HepG2 (cell line): ENCODE results near the gene NKX1-2. TPM values are rescaled to one million over a fixed set of nuclear protein-coding genes. Genes with fewer than 3 reads are reported as not detected.

Source experiments
- ATAC-seq: fragments of 200-7000 bp; cut with Tn5 transposase; 3 replicates; pipeline ENCODE4 v1.9.1; 2020; ENCODE audit warnings: mild to moderate bottlenecking, moderate library complexity
- BruUV-seq: library from RNA; stranded (reverse); fragments of 400-500 nt; replicated peaks from 2 replicates; lab custom pipeline; 2021; lab: Mats Ljungman, UMichigan
- CTCF ChIA-PET: fragments of 300-600 bp; formaldehyde crosslinking; extraction: SDS; loops from one replicate; lab custom pipeline; 2021; ENCODE audit warnings: low total read pairs, inconsistent platforms, low intra/inter-chr PET ratio; lab: Yijun Ruan, JAX
- POLR2A ChIA-PET: fragments of 350-600 bp; sonication (Branson Sonifier 250); formaldehyde crosslinking; loops from one replicate; lab custom pipeline; 2020; ENCODE audit warnings: antibody characterized with exemption, inconsistent platforms; lab: Yijun Ruan, JAX
- DNase-seq: peaks from one replicate; pipeline ENCODE4 v3.0.0-alpha.2; 2015; ENCODE audit warnings: low spot score
- FAIRE-seq: peaks from 3 replicates; lab custom pipeline; 2011; peaks lifted over from hg19 to GRCh38; lab: Jason Lieb, UNC
- H2AFZ ChIP-seq: one replicate; pipeline ENCODE4 v1.6.1; 2011; ENCODE audit warnings: low read length, inconsistent platforms
- H3K27ac ChIP-seq: fragments of 300-600 bp; 3 replicates; pipeline ENCODE4 v1.8.0; 2011; ENCODE audit warnings: mixed run types, mild to moderate bottlenecking, mixed read lengths, low read length, inconsistent platforms; ENCODE audit not compliant: insufficient read depth; ENCODE audit errors: extremely low read length
- H3K27me3 ChIP-seq, 2 experiments: fragments of 200-600 bp in 1 of 2; 2 replicates in 1 of 2; 3 replicates in 1 of 2; pipeline versions ENCODE4 v1.6.0 to v1.8.0; 2011; ENCODE audit warnings: low read length in 2 of 2, mild to moderate bottlenecking in 2 of 2, moderate library complexity in 2 of 2, inconsistent platforms in 1 of 2; ENCODE audit not compliant: insufficient read depth in 2 of 2, control insufficient read depth in 1 of 2
- H3K36me3 ChIP-seq, 2 experiments: fragments of 200-600 bp in 1 of 2; replicated peaks in 1 of 2; 2 replicates in 1 of 2; 3 replicates in 1 of 2; pipeline versions ENCODE4 v1.5.1 to v1.8.0; 2011; ENCODE audit warnings: low read length in 2 of 2, inconsistent platforms in 1 of 2; ENCODE audit not compliant: insufficient read depth in 2 of 2, control insufficient read depth in 1 of 2
- H3K4me1 ChIP-seq: 2 replicates; pipeline ENCODE4 v1.5.1; 2012; ENCODE audit warnings: low read length, inconsistent platforms; ENCODE audit not compliant: insufficient read depth
- H3K4me2 ChIP-seq: 2 replicates; pipeline ENCODE4 v1.6.0; 2011; ENCODE audit warnings: low read depth, low read length, inconsistent platforms
- H3K4me3 ChIP-seq, 3 experiments: fragments of 200-600 bp in 1 of 3; sonication (generic), shearing (Covaris generic) in 1 of 3; replicated peaks in 1 of 3; 2 replicates each; pipeline ENCODE4 v1.5.1; 2011 to 2016; ENCODE audit warnings: low read length in 3 of 3, inconsistent platforms in 2 of 3, low read depth in 2 of 3, mild to moderate bottlenecking in 2 of 3, control low read depth in 1 of 3, mixed read lengths in 1 of 3; ENCODE audit not compliant: insufficient read depth in 1 of 3
- H3K79me2 ChIP-seq: one replicate; pipeline ENCODE4 v1.6.1; 2011; ENCODE audit warnings: low read length, inconsistent platforms; ENCODE audit not compliant: insufficient read depth
- H3K9ac ChIP-seq: 2 replicates; pipeline ENCODE4 v1.6.0; 2011; ENCODE audit warnings: mild to moderate bottlenecking, low read depth, low read length, inconsistent platforms; ENCODE audit not compliant: insufficient read depth
- H3K9me3 ChIP-seq: 2 replicates; pipeline ENCODE4 v1.5.1; 2012; ENCODE audit warnings: mild to moderate bottlenecking, low read length
- H4K20me1 ChIP-seq: 2 replicates; pipeline ENCODE4 v1.6.0; 2011; ENCODE audit warnings: inconsistent platforms, mild to moderate bottlenecking, low read length, moderate library complexity; ENCODE audit not compliant: insufficient read depth
- BRCA1 ChIP-seq: sonication (generic); formaldehyde crosslinking; IDR thresholded peaks from 2 replicates; pipeline ENCODE4 v1.4.0; 2020; ENCODE audit warnings: missing genetic modification reagents
- ELK4 ChIP-seq: sonication (generic); formaldehyde crosslinking; IDR thresholded peaks from 2 replicates; pipeline ENCODE4 v1.9.0; 2021; ENCODE audit warnings: missing genetic modification reagents, borderline replicate concordance
- HDAC2 ChIP-seq: sonication (generic); formaldehyde crosslinking; IDR thresholded peaks from 2 replicates; pipeline ENCODE4 v1.4.0; 2020; ENCODE audit warnings: missing genetic modification reagents
- HNRNPL ChIP-seq: fragments of 200-400 bp; formaldehyde crosslinking; IDR thresholded peaks from 2 replicates; pipeline ENCODE4 v1.6.1; 2017; ENCODE audit warnings: mild to moderate bottlenecking, low read depth, low read length
- MAFF ChIP-seq: IDR thresholded peaks from 2 replicates; pipeline ENCODE4 v1.6.1; 2011; ENCODE audit warnings: low read depth, low read length, improper control_type of control experiment
- NFE2L1 ChIP-seq: sonication (generic); formaldehyde crosslinking; IDR thresholded peaks from 2 replicates; pipeline ENCODE4 v1.4.0; 2020; ENCODE audit warnings: missing genetic modification reagents, mild to moderate bottlenecking, borderline replicate concordance
- PITX1 ChIP-seq: sonication (generic); formaldehyde crosslinking; IDR thresholded peaks from 2 replicates; pipeline ENCODE4 v1.5.1; 2020; ENCODE audit warnings: mild to moderate bottlenecking, missing genetic modification reagents
- POLR2G ChIP-seq: fragments of 200-400 bp; formaldehyde crosslinking; IDR thresholded peaks from 2 replicates; pipeline ENCODE4 v1.6.1; 2018; ENCODE audit warnings: mild to moderate bottlenecking, low read depth, low read length, moderate library complexity
- PPARG ChIP-seq: conservative IDR thresholded peaks from 2 replicates; pipeline ENCODE4 v1.6.1; 2016; ENCODE audit warnings: missing biosample characterization, missing genetic modification reagents
- RAD51 ChIP-seq: fragments of 450-650 bp; IDR thresholded peaks from 2 replicates; pipeline ENCODE4 v1.6.1; 2016; ENCODE audit warnings: borderline replicate concordance
- REL ChIP-seq: sonication (generic); formaldehyde crosslinking; conservative IDR thresholded peaks from 2 replicates; pipeline ENCODE4 v1.8.0; 2022; ENCODE audit warnings: mild to moderate bottlenecking, missing genetic modification reagents, moderate library complexity
- ZC3H13 ChIP-seq: sonication (generic); formaldehyde crosslinking; IDR thresholded peaks from 2 replicates; pipeline ENCODE4 v1.8.1; 2023; ENCODE audit warnings: mild to moderate bottlenecking, missing genetic modification reagents, moderate library complexity
- ZNF256 ChIP-seq: sonication (generic); formaldehyde crosslinking; conservative IDR thresholded peaks from 2 replicates; pipeline ENCODE4 v1.4.0; 2020; ENCODE audit warnings: missing genetic modification reagents
- ZNF563 ChIP-seq: sonication (generic); formaldehyde crosslinking; IDR thresholded peaks from 2 replicates; pipeline ENCODE4 v1.8.0; 2022; ENCODE audit warnings: mild to moderate bottlenecking, moderate library complexity, missing genetic modification reagents
- ZNF782 ChIP-seq: sonication (generic); formaldehyde crosslinking; IDR thresholded peaks from 2 replicates; pipeline ENCODE4 v1.4.0; 2020; ENCODE audit warnings: missing genetic modification reagents, mild to moderate bottlenecking, borderline replicate concordance
- WGBS: methylation state at CpG from one replicate; pipeline ENCODE4 v1.1.6; 2017; ENCODE audit warnings: low lambda C conversion rate; 5-methylcytosine and 5-hydroxymethylcytosine counted together
- in situ Hi-C: cut with HindIII; loops from 2 replicates; pipeline ENCODE4 v1.10.0; 2017; ENCODE audit warnings: low pct_unique_long_range_greater_than_20kb; ENCODE audit not compliant: extremely low pct_ligation_motif_present
- intact Hi-C: fragments of 100-400 bp; cut with micrococcal nuclease; formaldehyde crosslinking; loops from one replicate; pipeline ENCODE4 v1.10.0; 2022; ENCODE audit not compliant: unreplicated experiment
- polyA plus RNA-seq, 8 experiments: library from polyadenylated mRNA; depleted of rRNA in 3 of 8; stranded (reverse) in 7 of 8; unstranded in 1 of 8; fragments of >200 nt; fragmentation: Illumina TruSeq in 4 of 8; extraction: Trizol in 4 of 8; gene quantifications; 2 replicates each; pipeline versions ENCODE4 v1.2.1 to v1.2.3, GENCODE V29; 2011 to 2016; ENCODE audit warnings: low read depth in 4 of 8, missing spikeins in 1 of 8, mixed read lengths in 1 of 8; ENCODE audit not compliant: insufficient read depth in 1 of 8
- total RNA-seq, 5 experiments: library from RNA; depleted of rRNA; stranded (reverse); fragments of >200 nt; fragmentation: Illumina TruSeq; extraction: Trizol; gene quantifications; 2 replicates each; pipeline ENCODE4 v1.2.3, GENCODE V29; 2016; ENCODE audit warnings: low read depth in 1 of 5
- TF ChIP-seq, protein P1 (sequence below): fragments of 450-650 bp; IDR thresholded peaks from 2 replicates; pipeline ENCODE4 v1.6.1; 2017; ENCODE audit warnings: mild to moderate bottlenecking

NKX1-2 gene
- total and polyA plus RNA-seq, 2 of the 13 experiments (the other 11 are each of a cell fraction or from before 2014, with no cell fraction given): not detected

DNA sequence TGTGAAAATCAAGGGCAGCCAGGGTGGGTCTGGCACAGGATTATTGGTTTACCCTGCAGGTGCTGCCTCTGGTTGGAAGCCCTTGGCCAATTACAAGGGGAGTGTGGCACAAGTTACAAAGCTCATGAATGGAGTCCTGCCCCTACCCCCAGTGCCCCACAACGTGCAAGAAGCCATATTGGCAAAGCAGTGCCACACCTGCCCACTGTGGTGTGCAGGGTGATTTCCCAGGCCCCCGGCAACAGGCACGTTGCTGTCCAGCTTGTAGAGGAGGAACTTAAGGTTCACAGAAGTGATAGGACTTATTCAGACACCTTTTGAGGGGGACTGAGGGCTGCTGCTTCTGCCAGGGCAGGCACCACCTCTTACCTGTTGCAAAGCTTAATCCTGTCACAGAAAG, 23.2 kb upstream of the NKX1-2 start:
- peaks cover 93% of the 10 kb centered on the region for H3K4me1 ChIP-seq
- no peaks in the 10 kb centered on the region for H3K9me3 ChIP-seq
- H3K27me3 ChIP-seq: no peaks in the 10 kb centered on the region
- no peak overlapping the region for H3K4me3 ChIP-seq
- FAIRE-seq: no peak
- H3K27ac ChIP-seq: no peak overlapping the region
- H2AFZ ChIP-seq: no peak overlapping the region
- WGBS: 47% methylated on average over 3 of the region's 3 CpGs
- no peak overlapping the region for H3K9ac ChIP-seq
- DNase-seq: no peak
- H4K20me1 ChIP-seq: no peaks in the 10 kb centered on the region
- ATAC-seq: no peak
- 0 out of 2 replicates have a peak, but pooled peaks have one; percentile 55 for TF ChIP-seq HNRNPL
- TF ChIP-seq, protein P1, sequence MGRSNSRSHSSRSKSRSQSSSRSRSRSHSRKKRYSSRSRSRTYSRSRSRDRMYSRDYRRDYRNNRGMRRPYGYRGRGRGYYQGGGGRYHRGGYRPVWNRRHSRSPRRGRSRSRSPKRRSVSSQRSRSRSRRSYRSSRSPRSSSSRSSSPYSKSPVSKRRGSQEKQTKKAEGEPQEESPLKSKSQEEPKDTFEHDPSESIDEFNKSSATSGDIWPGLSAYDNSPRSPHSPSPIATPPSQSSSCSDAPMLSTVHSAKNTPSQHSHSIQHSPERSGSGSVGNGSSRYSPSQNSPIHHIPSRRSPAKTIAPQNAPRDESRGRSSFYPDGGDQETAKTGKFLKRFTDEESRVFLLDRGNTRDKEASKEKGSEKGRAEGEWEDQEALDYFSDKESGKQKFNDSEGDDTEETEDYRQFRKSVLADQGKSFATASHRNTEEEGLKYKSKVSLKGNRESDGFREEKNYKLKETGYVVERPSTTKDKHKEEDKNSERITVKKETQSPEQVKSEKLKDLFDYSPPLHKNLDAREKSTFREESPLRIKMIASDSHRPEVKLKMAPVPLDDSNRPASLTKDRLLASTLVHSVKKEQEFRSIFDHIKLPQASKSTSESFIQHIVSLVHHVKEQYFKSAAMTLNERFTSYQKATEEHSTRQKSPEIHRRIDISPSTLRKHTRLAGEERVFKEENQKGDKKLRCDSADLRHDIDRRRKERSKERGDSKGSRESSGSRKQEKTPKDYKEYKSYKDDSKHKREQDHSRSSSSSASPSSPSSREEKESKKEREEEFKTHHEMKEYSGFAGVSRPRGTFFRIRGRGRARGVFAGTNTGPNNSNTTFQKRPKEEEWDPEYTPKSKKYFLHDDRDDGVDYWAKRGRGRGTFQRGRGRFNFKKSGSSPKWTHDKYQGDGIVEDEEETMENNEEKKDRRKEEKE: no peak
- ChIA-PET POLR2A (interaction anchor here (1.3 to 2.0 kb wide), 2 partner anchors 11 to 55 kb away, joined by 4 to 7 read pairs; partner anchors contain the start of gene LHPP), CTCF (no interaction called here)
- no peaks in the 10 kb centered on the region for H3K79me2 ChIP-seq
- no TSS peak for BruUV-seq
- no peaks in the 10 kb centered on the region for H3K36me3 ChIP-seq
- H3K4me2 ChIP-seq: no peak overlapping the region
- intact Hi-C loops (no loop called here), in situ Hi-C loops (no loop called here)

- H3K4me1 ChIP-seq: peaks cover 93% of the 10 kb centered on the region
- no peaks in the 10 kb centered on the region for H4K20me1 ChIP-seq
- BruUV-seq: no TSS peak
- no peaks in the 10 kb centered on the region for H3K9me3 ChIP-seq
- 93% methylated on average over 6 of the region's 6 CpGs for WGBS
- no peak overlapping the region for H2AFZ ChIP-seq
- POLR2A ChIA-PET: interaction anchor here (0.7 to 1.3 kb wide), 3 partner anchors 10 to 57 kb away, joined by 3 to 4 read pairs (median 4); partner anchors contain the start of gene LHPP
- H3K79me2 ChIP-seq: no peaks in the 10 kb centered on the region
- intact Hi-C loops: no loop called here
- H3K9ac ChIP-seq: no peak overlapping the region
- DNase-seq (no peak), ATAC-seq (no peak), FAIRE-seq (no peak)
- no peaks in the 10 kb centered on the region for H3K36me3 ChIP-seq
- in situ Hi-C loops: no loop called here
- CTCF ChIA-PET: no interaction called here
- no peaks in the 10 kb centered on the region for H3K27me3 ChIP-seq
- no peak overlapping the region for H3K4me3 ChIP-seq
- no peak overlapping the region for H3K27ac ChIP-seq
- H3K4me2 ChIP-seq: no peak overlapping the region
- TF ChIP-seq ZC3H13 (CRISPR knock-in tag) (no peak), RAD51 (no peak), POLR2G (no peak), PPARG (no peak), PITX1 (CRISPR knock-in tag) (no peak), ZNF782 (no peak), MAFF (no peak), REL (CRISPR knock-in tag) (no peak), ELK4 (CRISPR knock-in tag) (no peak), BRCA1 (CRISPR knock-in tag) (no peak), HDAC2 (CRISPR knock-in tag) (no peak), ZNF256 (CRISPR knock-in tag) (no peak), ZNF563 (no peak), NFE2L1 (CRISPR knock-in tag) (no peak)
Observed at GRCh38 chr10:124472071-124472470, 22.2 kb upstream of the NKX1-2 start.
